CD4-positive, alpha-beta memory T cell (primary cell): ENCODE data around the gene OOSP1. TPM values are rescaled to one million over a fixed set of nuclear protein-coding genes. Genes with fewer than 3 reads are reported as not detected.

Experiments used
- CTCF ChIA-PET: fragments of 350-600 bp; sonication (Branson Sonifier 250); formaldehyde crosslinking; loops from one replicate; lab custom pipeline; 2021; ENCODE audit warnings: inconsistent platforms; ENCODE audit not compliant: partially characterized antibody; lab: Charles Lee
- POLR2A ChIA-PET: fragments of 350-600 bp; sonication (Branson Sonifier 250); formaldehyde crosslinking; loops from one replicate; lab custom pipeline; 2021; ENCODE audit not compliant: partially characterized antibody; lab: Charles Lee
- DNase-seq, 5 donors: peaks; one replicate each; pipeline versions ENCODE4 v3.0.0 to v3.0.0-alpha.2; 2020 to 2022; ENCODE audit warnings: mixed read lengths in 1 of 5
- H3K27ac ChIP-seq: one replicate; pipeline ENCODE4 v1.7.0; 2013; ENCODE audit warnings: low read depth, low read length
- H3K27me3 ChIP-seq: 2 replicates; pipeline ENCODE4 v1.7.0; 2013; ENCODE audit warnings: mild to moderate bottlenecking, low read length, moderate library complexity; ENCODE audit not compliant: insufficient read depth
- H3K36me3 ChIP-seq: 2 replicates; pipeline ENCODE4 v1.7.0; 2013; ENCODE audit warnings: mild to moderate bottlenecking, low read length, moderate library complexity; ENCODE audit not compliant: insufficient read depth
- H3K4me1 ChIP-seq: 2 replicates; pipeline ENCODE4 v1.7.0; 2013; ENCODE audit warnings: mild to moderate bottlenecking, low read length, moderate library complexity; ENCODE audit not compliant: insufficient read depth
- H3K4me3 ChIP-seq, 2 donors: one replicate each; pipeline ENCODE4 v1.7.0; 2013; ENCODE audit warnings: low read length in 2 of 2, mild to moderate bottlenecking in 1 of 2
- H3K9me3 ChIP-seq, 2 donors: one replicate each; pipeline ENCODE4 v1.7.0; 2013; ENCODE audit warnings: low read length in 2 of 2, control low read depth in 1 of 2; ENCODE audit not compliant: control insufficient read depth in 1 of 2
- H3K27ac Mint-ChIP-seq, 7 donors: one replicate each; pipeline ENCODE4 v1.8.0; 2020 to 2021; ENCODE audit warnings: mixed read lengths in 7 of 7, mild to moderate bottlenecking in 6 of 7, inconsistent platforms in 3 of 7, moderate library complexity in 3 of 7
- H3K27me3 Mint-ChIP-seq, 2 donors: one replicate each; pipeline ENCODE4 v1.8.0; 2020 to 2021; ENCODE audit warnings: mixed read lengths in 2 of 2
- H3K36me3 Mint-ChIP-seq, 2 donors: one replicate each; pipeline ENCODE4 v1.8.0; 2020 to 2021; ENCODE audit warnings: mixed read lengths in 2 of 2, inconsistent platforms in 1 of 2, mild to moderate bottlenecking in 1 of 2
- H3K4me1 Mint-ChIP-seq, 4 donors: one replicate each; pipeline ENCODE4 v1.8.0; 2020 to 2021; ENCODE audit warnings: mixed read lengths in 4 of 4, mild to moderate bottlenecking in 1 of 4
- H3K4me3 Mint-ChIP-seq, 8 donors: one replicate each; pipeline ENCODE4 v1.8.0; 2020 to 2021; ENCODE audit warnings: mixed read lengths in 8 of 8, mild to moderate bottlenecking in 7 of 8, moderate library complexity in 6 of 8, inconsistent platforms in 3 of 8
- H3K9me3 Mint-ChIP-seq, 8 donors: one replicate each; pipeline ENCODE4 v1.8.0; 2020 to 2021; ENCODE audit warnings: mixed read lengths in 8 of 8, mild to moderate bottlenecking in 5 of 8, inconsistent platforms in 3 of 8, moderate library complexity in 1 of 8
- intact Hi-C: fragments of 100-400 bp; cut with micrococcal nuclease; formaldehyde crosslinking; loops from one replicate; pipeline ENCODE4 v1.15.1; 2023
- polyA plus RNA-seq, 2 donors: library from polyadenylated mRNA; unstranded; fragments of 300-500 nt; fragmentation: Illumina TruSeq; gene quantifications; one replicate each; pipeline ENCODE4 v1.2.3, GENCODE V29; 2021
- total RNA-seq, 2 experiments: library from RNA; stranded (reverse); gene quantifications; one replicate each; pipeline ENCODE4 v1.2.3, GENCODE V29; 2021

Gene OOSP1
- total and polyA plus RNA-seq, 4 experiments from 2014 or later, result not detected

DNA sequence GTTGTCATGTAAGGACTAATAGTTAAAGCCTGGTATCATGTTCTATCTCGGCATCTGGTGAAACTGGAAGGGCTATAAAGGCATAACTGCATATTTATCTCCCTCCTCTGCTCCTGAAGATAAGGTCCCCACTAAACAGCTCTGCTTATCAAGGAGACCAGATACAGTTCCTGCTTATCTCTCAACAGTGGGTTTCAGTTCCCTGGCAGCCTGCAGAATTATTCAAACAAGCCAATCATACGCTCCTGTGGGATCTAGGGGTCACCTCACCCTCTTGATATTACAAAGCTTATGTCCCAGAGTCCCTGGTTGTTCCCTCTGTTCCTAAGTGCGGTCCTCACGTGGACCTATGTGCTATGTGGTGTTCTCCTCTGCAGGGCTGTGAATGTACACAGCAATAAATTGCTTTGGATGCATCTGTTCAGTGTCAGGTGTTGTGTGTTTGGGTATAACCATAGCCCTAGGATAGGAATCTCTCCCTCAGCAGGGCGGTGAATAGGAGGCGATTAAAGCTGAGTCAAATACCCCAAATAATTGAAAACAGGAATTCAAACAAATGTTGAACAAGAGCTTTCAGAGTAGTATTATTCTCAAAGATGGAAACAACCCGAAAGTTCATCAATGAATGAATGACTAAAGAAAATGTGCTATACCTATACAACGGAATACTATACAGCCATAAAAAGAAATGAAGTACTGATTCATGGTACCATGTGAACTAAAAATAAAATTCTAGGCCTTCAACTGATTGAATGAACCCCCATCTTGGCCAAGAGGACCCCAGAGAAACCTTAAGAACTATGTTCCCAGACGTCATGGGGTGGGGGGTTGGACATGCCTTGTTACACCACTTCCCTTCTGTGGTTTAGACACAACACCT is 22.5 kb downstream of the OOSP1 start:
- H3K9me3 Mint-ChIP-seq, result peaks cover 0 to 1% (median 0%) of the 10 kb centered on the region in 8 donors
- ChIA-PET CTCF (no interaction called here), POLR2A (no interaction called here)
- Histone ChIP-seq H3K9me3 (no peaks in the 10 kb centered on the region), H3K27me3 (peaks cover 4% of the 10 kb centered on the region), H3K36me3 (no peaks in the 10 kb centered on the region), H3K4me1 (no peaks in the 10 kb centered on the region), H3K4me3 (no peak overlapping the region), H3K27ac (no peak overlapping the region)
- H3K4me3 Mint-ChIP-seq, result no peak overlapping the region
- H3K27ac Mint-ChIP-seq, result no peak overlapping the region
- no peaks in the 10 kb centered on the region for H3K4me1 Mint-ChIP-seq
- peaks cover 11 to 12% of the 10 kb centered on the region in 2 donors for H3K27me3 Mint-ChIP-seq
- H3K36me3 Mint-ChIP-seq, result no peaks in the 10 kb centered on the region
- intact Hi-C loops, result no loop called here
- no peak for DNase-seq

DNA sequence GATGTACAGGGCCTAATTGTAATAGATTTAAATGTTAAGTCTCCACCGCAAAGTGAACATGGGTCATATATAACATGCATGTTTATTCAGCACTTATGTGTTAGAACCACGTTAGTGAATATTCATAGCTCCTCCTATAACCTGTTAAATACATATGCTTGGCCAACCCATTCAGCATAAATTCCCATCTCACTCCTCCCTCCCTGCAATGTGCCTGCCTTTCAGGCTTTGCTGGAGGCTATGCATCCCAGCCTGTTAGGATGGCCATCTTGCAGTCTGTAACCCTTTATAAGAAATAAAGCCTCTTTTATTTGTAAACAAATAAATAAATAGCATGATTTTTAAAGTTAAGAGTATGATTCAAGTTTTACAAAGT is 23.9 kb downstream of the OOSP1 start:
- H3K27ac Mint-ChIP-seq, result no peak overlapping the region
- H3K27me3 ChIP-seq, result peaks cover 2% of the 10 kb centered on the region
- no peaks in the 10 kb centered on the region for H3K4me1 Mint-ChIP-seq
- ChIA-PET POLR2A (no interaction called here), CTCF (no interaction called here)
- DNase-seq, result no peak
- no peaks in the 10 kb centered on the region for H3K36me3 Mint-ChIP-seq
- no peaks in the 10 kb centered on the region for H3K4me1 ChIP-seq
- H3K36me3 ChIP-seq, result no peaks in the 10 kb centered on the region
- peaks cover 8 to 9% of the 10 kb centered on the region in 2 donors for H3K27me3 Mint-ChIP-seq
- H3K27ac ChIP-seq, result no peak overlapping the region
- intact Hi-C loops, result no loop called here
- peaks cover 0 to 1% (median 0%) of the 10 kb centered on the region in 8 donors for H3K9me3 Mint-ChIP-seq
- no peak overlapping the region for H3K4me3 ChIP-seq
- no peaks in the 10 kb centered on the region for H3K9me3 ChIP-seq
- no peak overlapping the region for H3K4me3 Mint-ChIP-seq

DNA sequence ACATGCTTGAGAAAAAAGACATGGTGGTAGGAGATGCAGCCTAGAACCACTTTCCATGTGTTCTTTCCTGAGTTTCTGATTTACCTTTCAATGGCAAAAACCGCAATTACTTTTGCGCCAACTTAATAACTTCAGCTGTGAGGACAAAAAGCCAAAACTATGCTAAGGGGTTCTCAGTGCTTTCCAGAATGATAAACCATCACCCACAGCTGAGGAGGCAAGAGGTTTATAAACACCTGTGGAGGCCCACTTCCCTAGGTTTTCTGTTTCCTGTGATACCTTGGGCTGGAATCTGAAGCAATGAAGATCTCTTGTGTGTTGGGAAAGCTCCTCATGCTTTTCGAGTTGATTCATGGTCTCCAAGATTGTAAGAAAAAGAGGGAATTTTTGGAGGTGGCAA is 25.5 kb downstream of the OOSP1 start, which contains the start of gene OOSP4A:
OOSP4A (plus strand) TSS at position 301 of the 400 bp plus-strand sequence; CDS start at position 301, 0 bp downstream.
- H3K4me3 ChIP-seq, result no peak within 1 kb of the TSS
- H3K4me1 Mint-ChIP-seq, result no peaks in the 10 kb centered on the region
- no peaks in the 10 kb centered on the region for H3K36me3 Mint-ChIP-seq
- H3K27me3 Mint-ChIP-seq, result peaks cover 6 to 8% of the 10 kb centered on the region in 2 donors
- H3K4me1 ChIP-seq, result no peaks in the 10 kb centered on the region
- DNase-seq, result no peak
- ChIA-PET CTCF (interaction anchor here (1.2 kb wide), 1 partner anchor 23 kb away, joined by 3 read pairs; no protein-coding TSS in a partner anchor), POLR2A (no interaction called here)
- no peak within 1 kb of the TSS for H3K4me3 Mint-ChIP-seq
- no peak within 1 kb of the TSS for H3K27ac Mint-ChIP-seq
- H3K27ac ChIP-seq, result no peak within 1 kb of the TSS
- H3K27me3 ChIP-seq, result no peaks in the 10 kb centered on the region
- intact Hi-C loops, result no loop called here
- H3K9me3 ChIP-seq, result no peaks in the 10 kb centered on the region
- H3K36me3 ChIP-seq, result no peaks in the 10 kb centered on the region
- peaks cover 0 to 1% (median 0%) of the 10 kb centered on the region in 8 donors for H3K9me3 Mint-ChIP-seq

GRCh38 chr11:59965424-59965823 is 27.2 kb downstream of the OOSP1 start:
- Histone ChIP-seq H3K27me3 (no peaks in the 10 kb centered on the region), H3K4me3 (no peak overlapping the region), H3K36me3 (no peaks in the 10 kb centered on the region), H3K27ac (no peak overlapping the region), H3K9me3 (no peaks in the 10 kb centered on the region), H3K4me1 (no peaks in the 10 kb centered on the region)
- no peak overlapping the region for H3K27ac Mint-ChIP-seq
- ChIA-PET CTCF (no interaction called here), POLR2A (no interaction called here)
- H3K4me3 Mint-ChIP-seq, result no peak overlapping the region
- H3K9me3 Mint-ChIP-seq, result peaks cover 0 to 1% (median 0%) of the 10 kb centered on the region in 8 donors
- H3K36me3 Mint-ChIP-seq, result no peaks in the 10 kb centered on the region
- no peaks in the 10 kb centered on the region for H3K4me1 Mint-ChIP-seq
- H3K27me3 Mint-ChIP-seq, result peaks cover 2 to 6% of the 10 kb centered on the region in 2 donors
- no peak for DNase-seq
- intact Hi-C loops, result no loop called here

DNA sequence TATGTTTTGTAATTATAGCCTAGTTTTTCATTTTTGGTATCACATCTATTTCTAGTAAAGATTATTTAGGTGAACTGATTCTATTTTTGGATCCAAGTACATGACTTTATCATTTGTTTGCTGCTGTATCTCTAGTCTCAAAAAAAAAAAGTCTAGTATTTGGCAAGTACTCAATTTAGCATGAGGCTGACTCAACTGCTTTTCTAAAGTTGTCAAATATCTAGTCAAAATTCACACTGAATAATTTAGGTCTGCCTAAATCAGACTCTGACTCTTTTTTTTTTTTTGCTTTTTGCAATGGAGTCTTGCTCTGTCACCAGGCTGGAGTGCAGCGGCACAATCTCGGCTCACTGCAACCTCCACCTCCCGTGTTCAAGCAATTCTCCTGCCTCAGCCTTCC is 28.0 kb downstream of the OOSP1 start:
- POLR2A ChIA-PET, result no interaction called here
- Histone ChIP-seq H3K27me3 (no peaks in the 10 kb centered on the region), H3K9me3 (no peaks in the 10 kb centered on the region), H3K4me3 (no peak overlapping the region), H3K27ac (no peak overlapping the region), H3K36me3 (no peaks in the 10 kb centered on the region), H3K4me1 (no peaks in the 10 kb centered on the region)
- Mint-ChIP-seq H3K4me3 (no peak overlapping the region), H3K27ac (no peak overlapping the region), H3K4me1 (no peaks in the 10 kb centered on the region), H3K36me3 (no peaks in the 10 kb centered on the region), H3K27me3 (peaks cover 2 to 4% of the 10 kb centered on the region in 2 donors), H3K9me3 (peaks cover 0 to 1% (median 0%) of the 10 kb centered on the region in 8 donors)
- intact Hi-C loops, result no loop called here
- CTCF ChIA-PET, result no interaction called here
- no peak for DNase-seq

GRCh38 chr11:59967677-59968394 is 29.6 kb downstream of the OOSP1 start:
- no peak for DNase-seq
- Histone ChIP-seq H3K27me3 (no peaks in the 10 kb centered on the region), H3K9me3 (no peaks in the 10 kb centered on the region), H3K27ac (no peak overlapping the region), H3K4me1 (no peaks in the 10 kb centered on the region), H3K36me3 (no peaks in the 10 kb centered on the region), H3K4me3 (no peak overlapping the region)
- ChIA-PET CTCF (no interaction called here), POLR2A (no interaction called here)
- no peaks in the 10 kb centered on the region for H3K4me1 Mint-ChIP-seq
- H3K9me3 Mint-ChIP-seq, result no peaks in the 10 kb centered on the region
- peaks cover 3 to 4% of the 10 kb centered on the region in 2 donors for H3K27me3 Mint-ChIP-seq
- intact Hi-C loops, result no loop called here
- no peak overlapping the region for H3K4me3 Mint-ChIP-seq
- no peak overlapping the region for H3K27ac Mint-ChIP-seq
- H3K36me3 Mint-ChIP-seq, result no peaks in the 10 kb centered on the region

DNA sequence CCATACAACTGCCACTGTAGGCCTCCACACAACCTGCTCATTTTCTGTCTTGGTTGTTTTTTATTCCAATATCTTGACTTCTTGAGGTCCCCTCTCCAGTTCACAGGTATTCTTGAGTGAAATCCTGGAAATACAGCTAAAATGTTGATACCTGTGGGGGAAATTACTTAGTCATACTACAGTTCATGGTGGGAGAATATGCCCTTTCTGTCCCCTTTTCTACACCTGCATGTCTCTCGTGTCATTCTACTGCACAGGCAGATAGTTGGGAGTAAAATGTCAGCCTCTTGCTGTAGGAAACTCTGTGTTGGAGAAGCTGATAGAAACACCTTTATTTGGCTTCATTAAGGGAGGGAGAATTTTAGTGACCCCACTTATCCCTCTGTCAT is 30.2 kb downstream of the OOSP1 start:
- Mint-ChIP-seq H3K4me3 (no peak overlapping the region), H3K27ac (no peak overlapping the region), H3K36me3 (no peaks in the 10 kb centered on the region), H3K27me3 (peaks cover 4 to 6% of the 10 kb centered on the region in 2 donors), H3K9me3 (no peaks in the 10 kb centered on the region), H3K4me1 (no peaks in the 10 kb centered on the region)
- Histone ChIP-seq H3K27ac (no peak overlapping the region), H3K36me3 (no peaks in the 10 kb centered on the region), H3K4me1 (no peaks in the 10 kb centered on the region), H3K27me3 (no peaks in the 10 kb centered on the region), H3K4me3 (no peak overlapping the region), H3K9me3 (no peaks in the 10 kb centered on the region)
- POLR2A ChIA-PET, result no interaction called here
- DNase-seq, result no peak
- intact Hi-C loops, result no loop called here
- CTCF ChIA-PET, result no interaction called here
